ENCODE results near the gene GAS6.

Gene GAS6

GRCh38 chr13:113776231-113777125, 87.4 kb downstream of the GAS6 start:
- ATAC-seq (replicated peaks) (no peak), DNase-seq (no peak)
- H3K36me3 Mint-ChIP-seq (ENCODE audit: insufficient read depth), result no peaks in the 10 kb centered on the region
- H3K4me3 Mint-ChIP-seq, result no peak overlapping the region
- H3K27ac Mint-ChIP-seq, result no peak overlapping the region
- no peaks in the 10 kb centered on the region for H3K9me3 Mint-ChIP-seq
- H3K27me3 Mint-ChIP-seq, result peaks cover 23 to 29% of the 10 kb centered on the region in 2 donors
- H3K4me1 Mint-ChIP-seq (ENCODE audit: low read depth in 2 of 2), result peaks cover 0 to 9% of the 10 kb centered on the region in 2 donors

- no peak overlapping the region for H3K27ac Mint-ChIP-seq
- H3K36me3 Mint-ChIP-seq (ENCODE audit: insufficient read depth), result no peaks in the 10 kb centered on the region
- no peak overlapping the region for H3K4me3 Mint-ChIP-seq
- no peaks in the 10 kb centered on the region for H3K9me3 Mint-ChIP-seq
- DNase-seq (no peak), ATAC-seq (replicated peaks) (no peak)
- H3K4me1 Mint-ChIP-seq (ENCODE audit: low read depth in 2 of 2), result peaks cover 0 to 9% of the 10 kb centered on the region in 2 donors
- H3K27me3 Mint-ChIP-seq, result peaks cover 18 to 29% of the 10 kb centered on the region in 2 donors
Measured at GRCh38 chr13:113775451-113776145, 88.3 kb downstream of the GAS6 start.

- Mint-ChIP-seq H3K36me3 (ENCODE audit: insufficient read depth) (no peaks in the 10 kb centered on the region), H3K27ac (no peak overlapping the region), H3K4me3 (no peak overlapping the region), H3K4me1 (ENCODE audit: low read depth in 2 of 2) (peaks cover 0 to 9% of the 10 kb centered on the region in 2 donors), H3K9me3 (no peaks in the 10 kb centered on the region), H3K27me3 (peaks cover 17 to 28% of the 10 kb centered on the region in 2 donors)
- ATAC-seq (replicated peaks) (no peak), DNase-seq (no peak)
Measured at GRCh38 chr13:113774177-113775107, 89.4 kb downstream of the GAS6 start.

- ATAC-seq (replicated peaks) (no peak), DNase-seq (no peak)
- Mint-ChIP-seq H3K9me3 (no peaks in the 10 kb centered on the region), H3K27me3 (peaks cover 0 to 11% of the 10 kb centered on the region in 2 donors), H3K36me3 (ENCODE audit: insufficient read depth) (peaks cover 3% of the 10 kb centered on the region), H3K27ac (no peak overlapping the region), H3K4me3 (no peak overlapping the region), H3K4me1 (ENCODE audit: low read depth in 2 of 2) (peaks cover 0 to 9% of the 10 kb centered on the region in 2 donors)
Measured at GRCh38 chr13:113771709-113772331, 92.1 kb downstream of the GAS6 start.

GRCh38 chr13:113770937-113771336, 92.9 kb downstream of the GAS6 start:
- Mint-ChIP-seq H3K4me3 (no peak overlapping the region), H3K27ac (no peak overlapping the region), H3K9me3 (no peaks in the 10 kb centered on the region), H3K27me3 (peaks cover 7 to 15% of the 10 kb centered on the region in 2 donors), H3K4me1 (ENCODE audit: low read depth in 2 of 2) (peaks cover 0 to 9% of the 10 kb centered on the region in 2 donors), H3K36me3 (ENCODE audit: insufficient read depth) (peaks cover 5% of the 10 kb centered on the region)
- ATAC-seq (replicated peaks) (no peak), DNase-seq (no peak)

All from effector memory CD8-positive, alpha-beta T cell (primary cell).